Large intestine (tissue), 3 donors: ENCODE data around the gene B4GALT5. TPM values are rescaled to one million over a fixed set of nuclear protein-coding genes. Genes with fewer than 3 reads are reported as not detected.
"Not testable (repeated sequence)": the region's sequence is repeated elsewhere in the genome, so short reads cannot be mapped to it uniquely, and the experiment has no call there.

ENCODE experiments used
- DNase-seq, 2 donors: peaks; one replicate each; pipeline versions ENCODE4 v3.0.0 to v3.0.0-alpha.2; 2013
- H3K27ac ChIP-seq: one replicate; pipeline ENCODE4 v1.5.1; 2013; ENCODE audit warnings: low read length
- H3K27me3 ChIP-seq: 2 replicates; pipeline ENCODE4 v1.6.1; 2013; ENCODE audit warnings: low read length; ENCODE audit not compliant: control insufficient read depth, insufficient read depth
- H3K36me3 ChIP-seq: 2 replicates; pipeline ENCODE4 v1.6.1; 2013; ENCODE audit warnings: low read length; ENCODE audit not compliant: control insufficient read depth, insufficient read depth
- H3K4me1 ChIP-seq: one replicate; pipeline ENCODE4 v1.6.1; 2013; ENCODE audit warnings: low read length; ENCODE audit not compliant: control insufficient read depth, insufficient read depth
- H3K4me3 ChIP-seq: one replicate; pipeline ENCODE4 v1.5.1; 2013; ENCODE audit warnings: low read length
- H3K9me3 ChIP-seq: one replicate; pipeline ENCODE4 v1.6.1; 2013; ENCODE audit warnings: mild to moderate bottlenecking, low read depth, low read length, moderate library complexity; ENCODE audit not compliant: control insufficient read depth
- WGBS: methylation state at CpG from one replicate; pipeline ENCODE4 v1.1.5; 2013; ENCODE audit warnings: low lambda C conversion rate; ENCODE audit not compliant: insufficient coverage; 5-methylcytosine and 5-hydroxymethylcytosine counted together
- polyA plus RNA-seq: library from polyadenylated mRNA; unstranded; fragments of 120-200 nt; gene quantifications from one replicate; pipeline ENCODE4 v1.2.1, GENCODE V29; 2013

B4GALT5 gene
- polyA plus RNA-seq, 1 donor, result 51.2 TPM

DNA sequence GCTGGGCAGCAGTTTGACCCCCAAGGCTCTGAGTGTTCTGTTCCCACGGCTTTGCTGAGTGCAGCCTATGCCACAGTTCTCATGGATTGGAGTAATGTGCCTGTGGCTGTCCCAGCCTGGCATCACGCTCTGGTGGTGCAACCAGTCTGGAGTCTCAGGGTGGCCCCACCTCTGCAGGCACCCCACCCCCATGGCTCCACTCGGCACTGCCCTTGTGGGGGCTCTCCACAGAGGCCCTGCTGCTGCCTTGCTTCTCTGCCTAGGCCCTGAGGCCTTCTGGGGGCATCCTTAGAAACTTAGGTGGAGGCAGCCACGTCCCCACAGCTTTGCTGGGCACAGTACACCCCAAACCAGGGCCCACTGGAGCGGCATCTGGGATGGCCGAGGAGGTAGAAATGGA is 25.4 kb upstream of the B4GALT5 start:
- Histone ChIP-seq H3K27me3 (no peaks in the 10 kb centered on the region), H3K4me1 (peaks cover 4% of the 10 kb centered on the region), H3K27ac (no peak overlapping the region), H3K9me3 (no peaks in the 10 kb centered on the region), H3K36me3 (no peaks in the 10 kb centered on the region), H3K4me3 (no peak overlapping the region)
- no CpG with 5 or more reads among the region's 6 CpGs for WGBS
- DNase-seq, result no peak

- Histone ChIP-seq H3K9me3 (no peaks in the 10 kb centered on the region), H3K27ac (no peak overlapping the region), H3K27me3 (no peaks in the 10 kb centered on the region), H3K4me3 (no peak overlapping the region), H3K36me3 (no peaks in the 10 kb centered on the region), H3K4me1 (no peaks in the 10 kb centered on the region)
- 80% methylated on average over 1 of the region's 2 CpGs for WGBS
- DNase-seq, result no peak
These were observed 23.6 kb upstream of the B4GALT5 start for GRCh38 chr20:49737260-49737659.

DNA sequence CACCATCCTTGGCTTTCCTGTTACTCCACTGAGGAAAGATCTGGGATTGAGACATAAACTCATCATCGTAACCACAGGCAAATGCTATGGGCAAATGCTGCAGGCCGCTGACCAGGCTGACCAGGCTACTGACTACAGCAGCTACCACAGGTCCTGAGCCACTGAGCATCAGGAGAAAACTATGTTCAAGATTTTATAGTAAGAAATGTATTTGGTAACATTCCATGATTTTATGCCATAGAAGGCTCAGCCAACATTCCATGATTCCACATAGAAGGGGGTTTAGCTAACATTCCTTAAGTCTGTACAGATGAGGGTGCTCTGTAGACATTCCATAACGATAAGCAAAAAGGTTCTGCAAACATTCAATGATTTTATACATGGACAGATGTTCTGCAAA is 16.1 kb upstream of the B4GALT5 start:
- DNase-seq, result no peak
- no peaks in the 10 kb centered on the region for H3K27me3 ChIP-seq
- 100% methylated on average over 1 of the region's 3 CpGs for WGBS
- H3K4me1 ChIP-seq, result peaks cover 2% of the 10 kb centered on the region
- no peak overlapping the region for H3K27ac ChIP-seq
- no peak overlapping the region for H3K4me3 ChIP-seq
- H3K36me3 ChIP-seq, result no peaks in the 10 kb centered on the region
- no peaks in the 10 kb centered on the region for H3K9me3 ChIP-seq

- Histone ChIP-seq H3K4me1 (peaks cover 2% of the 10 kb centered on the region), H3K9me3 (no peaks in the 10 kb centered on the region), H3K27ac (no peak overlapping the region), H3K27me3 (no peaks in the 10 kb centered on the region), H3K4me3 (no peak overlapping the region), H3K36me3 (no peaks in the 10 kb centered on the region)
- WGBS, result no CpG with 5 or more reads among the region's 3 CpGs
- DNase-seq, result no peak
These were observed 14.5 kb upstream of the B4GALT5 start for GRCh38 chr20:49727894-49728885.

DNA sequence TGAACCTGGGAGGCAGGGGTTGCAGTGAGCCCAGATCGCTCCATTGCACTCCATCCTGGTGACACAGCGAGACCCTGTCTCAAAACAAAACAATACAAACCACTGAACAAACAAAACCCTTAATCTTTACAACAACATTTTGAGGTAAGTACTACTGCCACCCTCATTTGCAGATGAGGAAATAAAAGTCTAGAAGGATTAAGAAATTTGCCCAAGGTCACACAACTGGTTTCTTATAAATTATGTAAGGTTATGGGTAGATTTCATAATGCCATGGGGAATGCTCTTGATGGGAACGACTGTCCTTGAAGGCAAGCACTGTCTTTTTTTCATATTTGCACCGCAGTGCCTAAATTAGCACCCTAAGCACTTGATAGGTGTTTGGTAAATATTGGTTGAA is 13.8 kb upstream of the B4GALT5 start:
- no peaks in the 10 kb centered on the region for H3K36me3 ChIP-seq
- WGBS, result no CpG with 5 or more reads among the region's 4 CpGs

DNA sequence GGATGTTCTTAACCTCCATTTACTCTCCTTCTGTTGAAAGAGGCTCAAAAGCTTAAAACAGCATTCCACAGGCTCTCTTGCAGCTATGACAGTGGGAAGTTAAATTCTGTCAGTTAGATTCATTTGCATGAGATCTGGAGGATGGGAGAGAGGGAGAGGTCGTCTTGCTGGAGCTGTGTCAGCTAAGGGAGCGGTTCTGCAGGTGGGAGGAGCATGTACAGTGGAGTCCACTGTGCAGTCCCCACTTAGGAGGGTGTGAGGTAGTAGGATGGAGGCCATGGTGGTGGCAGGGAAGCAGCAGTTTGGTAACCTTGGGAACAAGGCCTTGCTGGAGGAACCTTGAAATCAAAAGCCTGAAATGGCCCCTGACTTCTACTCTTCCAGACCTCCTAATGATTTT is 12.0 kb upstream of the B4GALT5 start:
- no peak for DNase-seq
- Histone ChIP-seq H3K36me3 (no peaks in the 10 kb centered on the region), H3K27ac (no peak overlapping the region), H3K4me1 (peaks cover 2% of the 10 kb centered on the region), H3K9me3 (no peaks in the 10 kb centered on the region), H3K4me3 (no peak overlapping the region), H3K27me3 (no peaks in the 10 kb centered on the region)
- WGBS, result no CpG with 5 or more reads among the region's 2 CpGs

More for the DNA sequence above, 13.8 kb upstream of the B4GALT5 start:
- Histone ChIP-seq H3K27me3 (no peaks in the 10 kb centered on the region), H3K4me3 (no peak overlapping the region), H3K9me3 (no peaks in the 10 kb centered on the region), H3K4me1 (peaks cover 2% of the 10 kb centered on the region), H3K27ac (no peak overlapping the region)
- DNase-seq, result no peak

- H3K4me3 ChIP-seq, result not testable (repeated sequence)
- no CpG with 5 or more reads among the region's 7 CpGs for WGBS
These were observed 11.5 kb upstream of the B4GALT5 start for GRCh38 chr20:49725224-49725606.

GRCh38 chr20:49724408-49725223 is 10.9 kb upstream of the B4GALT5 start:
- Histone ChIP-seq H3K27ac (no peak overlapping the region), H3K4me1 (peaks cover 2% of the 10 kb centered on the region), H3K27me3 (no peaks in the 10 kb centered on the region), H3K36me3 (no peaks in the 10 kb centered on the region), H3K9me3 (no peaks in the 10 kb centered on the region), H3K4me3 (no peak overlapping the region)
- DNase-seq, result peak in 1 of 2 donors; percentile 32
- WGBS, result no CpG with 5 or more reads among the region's 7 CpGs

More at GRCh38 chr20:49725224-49725606, 11.5 kb upstream of the B4GALT5 start:
- H3K27ac ChIP-seq, DNase-seq, H3K9me3 ChIP-seq, H3K27me3 ChIP-seq, H3K36me3 ChIP-seq, H3K4me1 ChIP-seq: not testable (repeated sequence)

DNA sequence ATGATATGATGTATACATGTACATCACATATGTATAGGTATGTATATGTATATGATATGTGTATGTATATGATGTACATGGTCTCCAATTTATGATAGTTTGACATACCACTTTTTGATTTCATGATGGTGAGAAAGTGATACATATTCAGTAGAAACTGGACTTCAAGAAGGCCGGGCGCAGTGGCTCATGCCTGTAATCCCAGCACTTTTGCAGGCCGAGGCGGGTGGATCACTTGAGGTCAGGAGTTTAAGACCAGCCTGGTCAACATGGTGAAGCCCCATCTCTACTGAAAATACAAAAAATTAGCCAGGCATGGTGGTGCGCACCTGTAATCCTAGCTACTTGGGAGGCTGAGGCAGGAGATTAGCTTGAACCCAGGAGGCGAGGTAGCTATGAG is 10.1 kb upstream of the B4GALT5 start:
- no CpG with 5 or more reads among the region's 6 CpGs for WGBS
- H3K4me1 ChIP-seq, H3K36me3 ChIP-seq, H3K4me3 ChIP-seq, H3K27ac ChIP-seq, H3K27me3 ChIP-seq, H3K9me3 ChIP-seq, DNase-seq: not testable (repeated sequence)

GRCh38 chr20:49721326-49721725 is 7.6 kb upstream of the B4GALT5 start:
- 100% methylated on average over 3 of the region's 12 CpGs for WGBS
- H3K27ac ChIP-seq, DNase-seq, H3K9me3 ChIP-seq, H3K4me3 ChIP-seq, H3K36me3 ChIP-seq, H3K4me1 ChIP-seq, H3K27me3 ChIP-seq: not testable (repeated sequence)
